HG03558 (cell line): ENCODE results near the gene DHX8.
"Not testable (repeated sequence)": the region's sequence is repeated elsewhere in the genome, so short reads cannot be mapped to it uniquely, and the experiment has no call there.

Experiments
- ATAC-seq: cut with Tn5 transposase; IDR thresholded peaks from one replicate; pipeline ENCODE4 v1.9.1; 2021; ENCODE audit warnings: moderate number of reproducible peaks; ENCODE audit not compliant: unreplicated experiment; ENCODE audit errors: extremely low read depth

The DHX8 gene

GRCh38 chr17:43459878-43460277 is 23.9 kb upstream of the DHX8 start:
- not testable (repeated sequence) for ATAC-seq

GRCh38 chr17:43461185-43461584 is 22.6 kb upstream of the DHX8 start:
- no peak for ATAC-seq

- not testable (repeated sequence) for ATAC-seq
Observed at GRCh38 chr17:43462569-43462968, 21.2 kb upstream of the DHX8 start.

GRCh38 chr17:43463241-43463640 is 20.5 kb upstream of the DHX8 start:
- no peak for ATAC-seq

GRCh38 chr17:43464046-43464445 is 19.7 kb upstream of the DHX8 start:
- ATAC-seq: no peak

- ATAC-seq: no peak
Observed at GRCh38 chr17:43465049-43465448, 18.7 kb upstream of the DHX8 start.

GRCh38 chr17:43467981-43468581 is 15.7 kb upstream of the DHX8 start:
- ATAC-seq: no peak

- no peak for ATAC-seq
Observed at GRCh38 chr17:43468691-43469139, 15.1 kb upstream of the DHX8 start.

GRCh38 chr17:43469145-43469544 is 14.6 kb upstream of the DHX8 start:
- no peak for ATAC-seq

GRCh38 chr17:43471585-43472160 is 12.1 kb upstream of the DHX8 start:
- ATAC-seq: no peak

GRCh38 chr17:43475494-43476089 is 8.2 kb upstream of the DHX8 start:
- ATAC-seq: no peak

GRCh38 chr17:43476306-43476705 is 7.5 kb upstream of the DHX8 start:
- not testable (repeated sequence) for ATAC-seq

- ATAC-seq: no peak
Observed at GRCh38 chr17:43477832-43478634, 5.7 kb upstream of the DHX8 start.

GRCh38 chr17:43479948-43480347 is 3.8 kb upstream of the DHX8 start:
- no peak for ATAC-seq

GRCh38 chr17:43482103-43483012 is 1.4 kb upstream of the DHX8 start:
- no peak for ATAC-seq

- ATAC-seq: no peak
Observed at GRCh38 chr17:43490621-43491020, 6.8 kb downstream of the DHX8 start.

- not testable (repeated sequence) for ATAC-seq
Observed at GRCh38 chr17:43509440-43509839, 25.7 kb downstream of the DHX8 start.

- ATAC-seq: not testable (repeated sequence)
Observed at GRCh38 chr17:43511199-43511598, 27.4 kb downstream of the DHX8 start.

GRCh38 chr17:43515656-43516055 is 31.9 kb downstream of the DHX8 start:
- ATAC-seq: no peak

- no peak for ATAC-seq
Observed at GRCh38 chr17:43517161-43517560, 33.4 kb downstream of the DHX8 start.
